Pons (tissue), 1 donor: ENCODE data around the gene SUSD1.

Experiments used
- DNase-seq: peaks from one replicate; pipeline ENCODE4 v3.0.0-alpha.2; 2016; ENCODE audit warnings: low spot score

The SUSD1 gene

DNA sequence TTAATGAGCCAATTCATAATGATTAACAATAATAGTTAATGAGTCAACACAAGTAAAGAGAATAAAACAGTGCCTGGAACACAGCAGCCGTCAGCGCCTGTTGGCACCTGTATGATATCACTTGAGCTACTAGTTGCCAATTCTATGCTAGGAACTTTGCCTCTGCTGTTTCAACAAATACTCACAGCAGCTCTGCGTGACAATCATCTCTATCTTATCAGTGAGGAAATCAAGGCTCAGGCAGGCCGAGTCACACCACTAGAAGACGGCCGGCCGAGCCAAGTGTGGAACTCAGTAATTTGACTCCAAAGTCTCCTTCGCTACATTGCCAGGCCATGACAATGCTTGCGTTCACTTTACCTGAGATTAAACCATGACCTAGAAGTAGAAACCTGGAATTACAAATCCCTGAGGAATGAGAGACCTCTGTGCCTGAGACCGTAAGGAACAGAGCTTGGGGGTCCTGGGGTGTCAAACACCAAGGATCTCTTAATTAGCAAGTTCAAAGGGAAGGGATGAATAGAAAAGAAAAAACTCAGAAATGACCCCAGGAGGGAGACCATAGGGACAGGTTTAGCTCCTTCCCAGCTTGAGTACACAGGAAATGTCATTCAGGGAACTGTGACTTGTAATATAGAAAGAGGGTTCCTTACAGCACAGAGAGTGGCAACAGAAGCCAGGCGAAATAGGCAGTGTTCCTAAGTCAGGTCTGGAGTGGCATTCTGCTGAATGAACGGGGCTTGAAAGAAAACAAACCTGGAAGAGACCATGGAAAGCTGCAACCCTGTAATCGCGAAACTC lies 109.1 kb downstream of the SUSD1 start:
- DNase-seq, result no peak

DNA sequence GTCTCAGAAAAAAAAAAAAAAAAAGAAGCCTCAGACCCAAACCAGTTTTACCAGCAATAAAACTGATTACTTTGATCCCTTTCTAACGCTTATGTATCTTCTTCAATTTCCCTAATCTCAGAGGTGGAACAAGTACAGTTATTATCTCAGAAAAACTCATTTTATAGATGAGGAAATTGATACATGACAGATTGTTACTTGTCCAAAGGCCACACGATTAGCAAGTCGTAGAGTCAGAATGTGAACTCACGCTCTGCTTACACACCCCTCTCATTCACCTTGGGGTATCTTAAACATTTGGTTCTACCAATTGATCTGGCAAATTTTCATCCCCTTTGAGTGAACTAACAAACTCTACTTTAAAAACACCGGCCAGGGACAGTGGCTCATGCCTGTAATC lies 110.2 kb downstream of the SUSD1 start:
- no peak for DNase-seq

DNA sequence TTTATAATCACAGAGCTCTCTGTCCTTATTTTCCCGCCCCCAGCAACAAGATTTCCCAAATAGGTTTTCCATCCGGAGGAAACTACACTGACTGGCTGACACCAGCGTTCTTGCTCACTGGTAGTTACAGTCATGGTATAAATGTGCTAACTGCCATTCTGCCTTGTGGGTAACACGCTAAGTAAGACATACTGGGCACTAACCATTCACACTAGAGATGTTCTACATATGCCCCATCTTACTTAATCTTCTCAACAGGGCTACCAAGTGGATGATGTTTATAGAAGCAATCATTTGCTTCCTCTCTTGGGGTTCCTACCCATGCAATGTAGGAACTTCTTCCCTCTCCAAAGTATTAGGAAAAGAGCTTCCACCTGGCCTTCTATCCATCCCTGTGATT lies 111.5 kb downstream of the SUSD1 start:
- DNase-seq, result no peak

DNA sequence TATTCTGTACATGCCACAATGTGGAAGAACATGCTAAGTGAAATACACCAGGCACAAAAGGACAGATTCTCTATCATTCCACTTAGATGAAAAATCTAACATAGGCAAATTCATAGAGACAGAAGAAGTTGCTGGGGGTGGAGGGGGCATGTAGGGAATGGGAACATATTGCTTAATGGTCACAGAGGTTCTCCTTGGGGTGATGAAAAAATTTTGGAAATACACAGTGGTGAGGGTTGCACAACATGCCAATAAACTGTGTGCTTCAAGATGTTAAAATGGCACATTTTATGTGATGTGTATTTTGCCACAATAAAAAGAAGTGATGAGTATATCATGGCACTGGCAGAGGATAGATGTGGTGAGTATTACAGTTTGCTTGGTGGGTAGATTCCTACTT lies 111.9 kb downstream of the SUSD1 start:
- no peak for DNase-seq

DNA sequence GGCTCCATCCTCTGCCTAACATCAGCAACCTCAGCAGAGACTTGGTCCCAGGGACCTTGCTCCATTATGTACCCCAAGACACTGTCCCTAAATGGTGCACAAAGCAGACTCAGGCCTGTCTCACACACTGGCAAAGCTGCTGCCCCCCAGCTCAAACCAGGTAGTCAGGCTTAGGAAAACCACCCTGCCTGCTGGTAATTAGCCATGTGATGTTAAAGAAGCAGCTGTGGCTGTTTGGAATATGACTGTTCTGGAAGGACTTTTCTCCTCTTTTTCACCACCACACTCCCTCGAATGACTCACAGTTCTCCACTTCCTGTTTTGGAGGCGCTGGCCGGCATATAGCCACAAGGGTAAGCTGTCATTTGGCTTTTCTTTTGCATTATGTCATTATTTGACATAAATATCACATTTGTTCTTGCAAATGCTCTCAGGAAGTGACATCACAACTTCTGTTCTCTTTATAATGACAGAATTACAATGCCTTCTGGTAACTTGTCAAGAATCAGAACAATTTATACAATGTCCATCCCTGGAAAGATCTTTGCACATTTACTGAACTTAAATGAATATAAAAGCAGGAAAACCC lies 113.9 kb downstream of the SUSD1 start:
- peak; percentile 70 for DNase-seq

DNA sequence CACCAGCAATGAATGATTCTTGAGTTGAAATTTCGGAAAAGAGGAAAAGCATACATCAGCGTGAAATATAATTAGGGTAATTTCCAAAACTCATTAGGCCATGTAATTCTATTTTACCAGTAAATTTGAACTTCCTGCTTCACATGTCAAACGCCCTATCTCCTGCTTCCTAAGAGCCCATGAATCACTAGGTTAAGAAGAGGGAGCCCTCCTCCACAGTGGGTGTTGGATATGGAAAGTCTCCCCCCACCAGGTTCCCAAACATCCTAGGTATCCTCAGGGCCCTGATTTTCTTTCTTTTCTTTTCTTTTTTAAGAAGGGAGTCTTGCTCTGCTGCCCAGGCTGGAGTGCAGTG lies 115.2 kb downstream of the SUSD1 start:
- DNase-seq, result no peak

DNA sequence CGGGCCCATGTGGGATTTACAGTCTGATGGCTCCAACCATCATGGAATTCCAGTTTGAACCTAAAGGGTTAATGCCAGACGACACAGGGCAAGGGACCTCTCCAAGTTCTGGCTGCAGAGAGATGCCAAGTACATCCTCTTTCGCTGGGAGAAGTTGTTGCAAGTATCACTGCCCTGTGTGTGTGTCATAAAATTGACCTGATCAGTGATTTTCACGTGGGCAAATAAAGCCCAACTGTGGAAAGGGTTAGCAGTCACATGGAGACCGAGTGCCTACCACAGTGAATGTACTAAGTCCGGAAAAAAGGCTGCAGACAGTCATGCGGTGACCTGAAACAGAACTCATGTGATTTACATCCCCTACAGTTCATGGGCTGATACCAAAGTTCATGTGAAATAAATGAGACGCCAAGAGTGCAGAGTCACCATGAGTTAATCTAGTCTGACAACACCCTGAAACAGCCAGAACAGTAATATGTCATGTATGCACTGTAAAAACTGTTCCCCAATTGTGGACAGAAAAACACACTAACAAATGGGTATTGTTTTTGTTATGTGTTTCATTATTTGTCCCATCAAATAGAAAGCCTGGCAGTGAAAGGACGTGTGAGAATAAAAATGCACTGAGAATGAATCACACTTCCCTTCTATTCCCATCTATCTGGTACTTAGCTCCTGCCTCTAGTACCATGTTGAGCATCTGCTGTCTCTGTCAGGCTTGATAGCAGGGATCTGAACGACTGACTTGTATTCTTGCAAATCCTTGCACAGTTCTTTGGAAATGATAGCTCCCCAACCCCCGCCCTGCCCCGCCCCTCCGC lies 115.7 kb downstream of the SUSD1 start:
- peak; percentile 88 for DNase-seq

DNA sequence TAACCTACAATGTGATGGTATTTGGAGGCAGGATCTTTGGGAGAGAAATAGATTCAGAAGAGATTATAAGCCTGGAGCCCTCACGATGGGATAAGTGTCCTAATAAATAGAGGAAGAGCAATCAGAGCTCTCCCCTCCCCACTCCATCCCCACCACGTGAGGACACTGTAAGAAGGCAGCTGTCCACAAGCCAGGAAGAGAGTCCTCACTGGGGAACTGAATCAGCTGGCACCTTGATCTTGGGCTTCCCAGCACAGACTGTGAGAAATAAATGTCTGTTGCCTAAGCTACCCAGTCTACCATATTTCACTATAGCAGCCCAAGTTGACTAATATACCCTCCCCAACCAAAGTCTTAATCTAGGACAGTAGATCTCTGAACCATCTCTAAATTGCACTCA lies 118.1 kb downstream of the SUSD1 start:
- DNase-seq, result no peak

DNA sequence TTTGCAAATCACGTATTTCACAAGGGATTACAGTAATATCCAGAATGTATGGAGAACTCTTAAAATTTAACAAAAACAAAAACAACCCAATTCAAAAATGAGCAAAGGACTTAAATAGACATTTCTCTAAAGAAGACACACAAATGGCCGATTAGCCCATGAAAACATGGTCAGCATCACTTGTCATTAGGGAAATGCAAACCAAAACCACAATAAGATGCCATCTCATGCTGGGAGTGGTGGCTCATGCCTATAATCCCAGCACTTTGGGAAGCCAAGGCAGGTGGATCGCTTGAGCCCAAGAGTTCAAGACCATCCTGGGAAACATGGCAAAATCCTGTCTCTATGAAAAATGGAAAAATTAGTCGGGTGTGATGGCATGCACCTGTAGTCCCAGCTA lies 120.2 kb downstream of the SUSD1 start:
- DNase-seq, result no peak

DNA sequence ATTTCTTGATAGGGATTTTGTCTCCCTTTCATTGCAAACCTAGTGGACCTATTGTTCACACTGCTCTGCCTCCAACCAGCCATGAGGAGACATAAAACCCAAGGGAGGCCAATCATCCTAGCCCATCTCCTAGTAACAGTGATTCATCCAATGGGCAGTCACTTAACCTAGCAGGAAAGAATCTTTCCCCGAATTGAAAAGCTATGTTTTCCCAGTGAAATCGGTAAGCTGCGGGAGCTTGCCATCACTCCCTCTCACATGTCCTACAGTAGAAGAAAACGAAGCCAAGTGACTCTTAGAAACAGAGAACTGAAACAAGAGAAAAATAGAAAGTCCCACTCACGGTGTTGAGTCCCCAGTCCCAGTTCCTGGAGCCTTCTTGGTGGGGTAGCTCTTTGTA lies 123.3 kb downstream of the SUSD1 start:
- DNase-seq, result peak; percentile 68

DNA sequence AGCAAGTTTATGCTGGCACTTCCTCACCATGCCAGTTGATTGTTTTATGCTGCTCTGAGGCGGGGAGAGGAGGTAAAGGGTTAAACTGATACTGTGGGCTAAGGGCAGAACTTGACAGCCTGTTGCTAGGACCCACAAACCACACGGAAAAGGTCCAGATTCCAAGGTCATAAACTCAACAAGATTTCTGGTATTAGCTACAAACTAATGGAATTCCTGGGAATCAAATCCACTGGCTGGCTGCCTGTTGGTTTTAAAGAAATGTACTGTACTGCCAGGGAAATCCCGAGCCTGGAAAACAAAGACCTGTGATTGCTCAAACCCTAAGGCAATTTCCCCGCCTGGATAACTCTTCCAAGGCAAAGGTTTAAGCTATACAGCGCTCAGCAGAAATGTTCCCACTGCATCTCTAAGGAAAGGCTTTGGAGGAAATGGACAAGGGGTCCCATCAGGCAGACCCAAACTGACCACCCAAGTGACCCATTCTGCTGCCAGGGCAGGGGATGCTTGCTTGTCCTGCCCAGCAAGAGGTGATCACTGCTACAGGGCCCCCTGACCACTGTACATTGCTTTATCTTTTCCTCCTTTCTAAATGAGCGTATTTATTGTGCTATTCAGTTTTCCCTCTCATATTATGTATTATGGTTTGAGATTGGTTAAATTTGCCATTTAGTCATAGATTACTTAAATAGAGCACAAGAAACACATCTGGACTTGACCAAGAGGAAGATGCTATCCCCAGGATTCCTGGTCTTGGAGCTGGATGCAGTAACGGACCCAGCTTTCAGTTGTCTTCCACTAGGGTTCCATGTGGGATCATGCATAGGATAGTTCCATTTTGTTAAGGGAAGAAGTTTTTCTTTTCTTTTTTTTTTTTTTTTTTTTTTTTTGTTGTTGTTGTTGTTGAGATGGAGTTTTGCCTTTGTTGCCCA lies 124.3 kb downstream of the SUSD1 start:
- DNase-seq, result no peak

DNA sequence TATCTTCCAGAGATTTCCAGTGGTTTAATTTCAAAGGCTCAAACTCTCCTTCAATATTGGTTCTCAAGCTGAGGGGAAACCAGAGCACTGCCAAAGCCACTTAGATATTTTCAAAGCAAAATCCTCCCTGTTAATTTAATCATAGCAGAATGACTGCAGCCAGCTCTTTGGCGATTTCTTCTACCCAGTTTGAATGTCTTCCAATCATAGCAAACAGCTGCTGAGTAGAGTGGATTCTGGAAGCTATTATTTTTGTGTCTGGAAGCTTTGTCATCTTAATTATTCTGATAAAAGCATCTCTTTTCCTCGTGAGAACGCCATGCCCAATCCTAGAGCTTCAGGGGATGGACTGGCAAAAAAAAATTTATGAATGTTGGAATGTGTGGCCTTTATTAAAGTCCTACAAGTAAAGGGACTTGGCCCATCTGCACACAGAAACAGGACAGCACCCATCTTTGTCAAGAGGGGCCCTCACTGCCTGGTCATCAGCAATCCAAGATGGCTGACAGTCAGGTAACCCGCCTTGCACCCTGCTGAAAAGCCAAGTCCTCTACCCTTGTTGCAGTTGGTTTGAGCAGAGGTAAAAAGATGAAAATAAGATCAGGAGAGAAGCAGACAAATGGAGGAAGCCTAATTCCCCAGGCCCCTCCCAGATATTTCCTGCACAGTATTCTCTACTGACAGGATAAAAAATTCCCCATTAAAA lies 125.1 kb downstream of the SUSD1 start:
- no peak for DNase-seq

DNA sequence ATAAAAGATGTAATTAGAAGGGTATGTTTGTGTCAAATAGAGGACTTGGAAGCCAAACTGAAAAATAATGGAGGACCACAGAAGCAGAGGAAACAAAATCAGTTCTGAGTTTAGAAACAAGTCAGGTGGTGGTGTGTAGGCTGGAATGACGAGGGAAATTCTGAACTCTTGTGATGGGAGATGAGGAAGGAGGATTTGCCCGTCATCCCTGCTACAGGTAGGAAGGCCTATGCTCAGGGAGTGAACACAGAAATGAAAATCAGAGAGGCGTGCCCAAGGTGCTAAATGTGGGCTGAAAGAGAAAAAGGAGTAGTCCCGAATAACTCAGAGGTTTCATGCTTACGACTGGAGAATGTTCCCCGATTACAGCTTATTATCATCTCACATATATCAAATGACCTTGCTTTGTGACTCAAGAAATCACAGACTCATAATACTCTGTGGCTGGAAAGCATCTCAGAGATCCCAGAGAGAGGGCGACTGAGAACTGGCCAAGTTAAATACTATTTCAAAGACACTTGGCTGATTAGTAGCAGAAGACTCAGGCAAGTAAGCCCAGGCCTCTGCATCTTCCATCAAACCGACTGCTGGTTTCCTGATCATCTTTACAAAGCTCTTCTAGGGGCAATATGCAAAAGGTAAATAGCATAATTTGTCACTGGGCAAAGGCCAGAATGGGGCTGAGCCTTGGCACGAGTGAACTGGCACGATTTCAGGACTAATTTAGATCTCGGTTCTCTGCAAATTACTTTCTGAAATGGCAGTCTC lies 126.0 kb downstream of the SUSD1 start:
- DNase-seq, result no peak

DNA sequence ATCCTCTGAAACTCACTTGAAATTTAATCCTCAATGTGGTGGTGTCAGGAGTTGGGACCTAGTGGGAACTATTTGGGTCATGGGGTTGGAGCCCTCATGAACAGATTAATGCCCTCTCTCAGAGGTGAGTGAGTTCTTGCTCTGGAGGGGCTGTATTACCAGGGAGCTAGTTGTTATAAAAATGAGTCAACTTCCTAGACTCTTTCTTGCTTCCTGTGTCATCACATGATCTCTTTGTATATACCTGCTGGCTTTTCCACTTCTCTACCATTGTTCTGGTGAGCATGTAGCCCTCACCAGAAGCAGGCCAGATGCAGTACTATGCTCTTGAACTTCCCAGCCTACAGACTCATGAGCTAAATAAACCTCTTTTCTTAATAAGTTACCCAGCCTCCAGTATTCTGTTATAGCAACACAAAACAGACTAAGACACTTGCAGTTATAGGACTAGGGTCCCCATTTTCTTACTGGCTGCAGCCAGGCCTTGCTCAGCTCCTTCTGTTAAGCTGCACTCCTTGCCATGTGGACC lies 127.5 kb downstream of the SUSD1 start:
- no peak for DNase-seq

DNA sequence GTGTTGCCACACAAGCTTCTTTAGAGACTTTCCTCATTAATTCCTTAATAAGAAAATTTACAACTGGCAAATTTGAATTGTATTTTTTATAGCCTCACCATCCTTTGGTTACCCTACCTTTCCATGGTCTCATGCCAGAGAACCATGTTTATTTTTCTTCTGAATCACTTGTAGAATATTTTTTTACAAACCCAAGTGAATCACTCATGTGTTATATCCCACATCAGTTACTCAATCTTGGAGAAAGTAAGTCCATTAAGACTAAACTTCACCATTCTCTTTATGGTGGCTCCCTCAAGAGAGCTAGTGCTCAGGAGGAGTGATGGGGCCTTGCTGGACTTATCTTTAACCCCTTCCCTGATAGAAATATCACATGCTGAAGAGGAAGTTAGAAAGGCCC lies 128.9 kb downstream of the SUSD1 start:
- DNase-seq, result no peak

DNA sequence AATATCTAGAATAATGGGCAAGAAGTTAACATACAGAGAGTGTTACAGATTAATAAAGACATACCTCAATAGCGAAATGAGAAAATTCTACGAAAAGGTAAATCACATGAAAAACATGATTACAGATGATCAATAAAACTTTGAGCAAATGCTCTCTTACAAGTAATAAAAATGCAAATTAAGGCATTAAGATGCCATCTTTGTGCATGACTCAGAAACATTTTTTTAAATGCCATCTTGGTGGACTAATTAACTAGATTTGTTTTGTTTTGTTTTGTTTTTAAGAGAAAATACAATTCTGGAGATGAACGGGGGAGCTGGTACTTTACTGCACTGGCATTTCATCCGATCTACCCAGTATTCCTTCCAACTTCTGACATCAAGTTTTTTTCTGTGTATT lies 130.2 kb downstream of the SUSD1 start:
- DNase-seq, result no peak

DNA sequence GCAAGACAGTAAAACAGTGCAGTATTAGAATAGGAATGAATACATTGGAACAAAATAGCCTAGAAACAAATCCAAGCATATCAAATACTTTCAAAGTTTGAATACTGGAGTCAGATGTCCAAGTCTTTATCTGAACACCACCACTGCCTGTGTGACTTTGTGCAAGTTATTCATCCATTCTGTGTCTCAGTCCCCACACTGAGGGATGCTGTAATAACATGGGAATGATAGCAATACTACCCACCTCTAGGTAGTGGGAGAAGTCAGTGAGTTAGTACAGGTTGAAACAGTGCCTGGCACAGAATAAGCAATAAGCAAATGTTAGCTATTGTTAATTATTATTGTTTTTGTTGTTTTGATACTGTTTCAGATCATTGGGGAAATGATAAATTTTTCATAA lies 130.9 kb downstream of the SUSD1 start:
- no peak for DNase-seq

DNA sequence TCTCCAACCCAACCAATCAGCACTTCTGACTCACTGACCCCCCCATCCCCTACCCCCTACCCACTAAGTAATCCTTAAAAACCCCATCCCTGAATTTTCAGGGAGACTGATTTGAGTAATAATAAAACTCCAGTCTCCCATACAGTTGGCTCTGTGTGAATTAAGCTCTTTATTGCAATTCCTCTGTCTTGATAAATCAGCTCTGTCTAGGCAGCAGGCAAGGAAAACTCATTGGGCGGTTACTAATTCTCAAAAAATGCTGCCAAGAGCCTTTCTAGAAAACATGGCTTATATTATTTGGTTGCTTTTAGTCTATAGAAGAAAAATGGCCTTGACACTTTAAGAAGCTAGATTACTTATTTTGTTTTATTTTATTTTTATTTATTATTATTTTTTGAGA lies 131.7 kb downstream of the SUSD1 start:
- DNase-seq, result no peak

DNA sequence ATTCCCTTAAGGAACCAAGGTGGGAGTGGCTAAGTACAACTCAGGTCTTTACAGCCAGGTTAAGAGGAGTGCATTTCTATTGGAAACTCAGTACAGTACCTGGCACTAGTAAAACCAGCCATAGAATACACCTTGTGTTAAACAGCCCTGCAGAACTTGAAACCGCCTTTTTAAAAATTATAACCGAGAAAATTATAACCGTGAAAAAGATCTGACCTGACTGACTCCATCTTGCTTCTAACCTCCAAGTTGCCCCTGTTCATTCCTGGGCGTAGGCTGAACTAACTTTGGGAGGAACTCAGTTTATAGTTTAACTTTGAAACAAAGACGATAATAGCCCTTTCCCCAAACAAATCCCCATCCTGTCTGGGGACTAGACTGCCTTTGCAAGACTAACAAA lies 132.3 kb downstream of the SUSD1 start:
- DNase-seq, result no peak

DNA sequence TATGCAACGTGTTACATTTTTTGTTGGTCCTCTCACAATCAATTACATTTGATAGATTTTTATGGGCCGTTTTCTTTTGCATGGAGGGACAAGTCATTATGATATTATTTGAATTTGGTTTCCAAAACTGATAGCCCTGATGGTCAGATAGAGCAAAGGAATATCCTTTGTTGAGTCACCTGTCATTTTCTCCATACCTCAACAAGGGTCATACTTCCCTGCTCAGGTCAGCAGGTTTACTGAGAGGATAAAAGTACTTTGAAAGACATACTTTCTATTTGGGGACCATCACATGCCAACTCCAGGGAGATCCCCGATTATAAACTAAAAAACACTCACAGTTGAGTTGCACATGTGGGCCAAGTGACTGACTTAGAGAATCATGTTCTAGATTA lies 132.9 kb downstream of the SUSD1 start:
- no peak for DNase-seq
